Stimulated activated CD8-positive, alpha-beta memory T cell treated with anti-CD3 and anti-CD28 coated beads, Interleukin-12 subunit alpha, Interleukin-12 subunit beta, amount 100 ng/mL, for 24 hours (primary cell): ENCODE measurements around the gene UGT1A8.
A peak's percentile ranks its signal among the peaks of the same experiment; 100 is the strongest.
"Not testable (repeated sequence)": the region's sequence is repeated elsewhere in the genome, so short reads cannot be mapped to it uniquely, and the experiment has no call there.

ENCODE experiments used
- DNase-seq: peaks from one replicate; pipeline ENCODE4 v3.0.0-alpha.2; 2020; ENCODE audit errors: extremely low read depth

The UGT1A8 gene

GRCh38 chr2:233686928-233687327, 69.5 kb downstream of the UGT1A8 start:
- no peak for DNase-seq

DNA sequence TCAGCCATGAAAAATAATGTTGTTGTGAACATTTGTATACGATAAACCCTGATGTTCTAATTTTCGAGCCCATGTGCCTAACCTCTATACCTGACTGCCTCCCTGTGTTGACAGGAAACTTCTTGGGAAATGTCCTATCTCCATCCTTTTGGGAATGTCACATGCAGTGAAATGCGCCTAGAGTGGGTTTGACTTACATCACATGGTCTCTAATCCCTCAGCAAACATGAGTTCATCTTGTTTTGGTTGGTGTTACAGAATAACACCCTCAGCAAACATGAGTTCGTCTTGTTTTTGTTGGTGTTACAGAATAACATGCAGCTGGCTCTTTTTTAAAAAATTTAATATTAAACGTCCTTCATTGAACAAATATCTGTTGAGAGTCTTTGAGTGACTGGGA, 70.9 kb downstream of the UGT1A8 start:
- no peak for DNase-seq

DNA sequence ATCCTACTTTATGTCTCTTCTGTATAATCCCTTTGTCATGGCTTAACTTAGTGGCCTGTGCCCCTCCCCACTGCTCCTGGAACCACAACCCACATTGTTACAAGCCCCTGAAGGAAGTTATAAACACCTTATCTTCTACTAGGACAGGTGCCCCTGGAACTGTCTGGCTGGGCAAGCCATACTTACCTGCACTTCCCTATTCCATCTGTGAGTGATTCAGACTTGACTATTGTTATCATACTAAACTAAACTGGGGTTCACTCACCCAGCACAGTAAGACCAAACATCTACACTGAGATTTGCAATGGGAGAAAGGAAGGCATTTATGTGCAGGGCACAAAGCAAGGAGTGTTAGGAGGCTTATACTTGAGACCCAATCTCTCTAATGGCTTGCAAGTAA, 71.6 kb downstream of the UGT1A8 start:
- no peak for DNase-seq

- DNase-seq, result no peak
These were observed 72.1 kb downstream of the UGT1A8 start for GRCh38 chr2:233689501-233689900.

DNA sequence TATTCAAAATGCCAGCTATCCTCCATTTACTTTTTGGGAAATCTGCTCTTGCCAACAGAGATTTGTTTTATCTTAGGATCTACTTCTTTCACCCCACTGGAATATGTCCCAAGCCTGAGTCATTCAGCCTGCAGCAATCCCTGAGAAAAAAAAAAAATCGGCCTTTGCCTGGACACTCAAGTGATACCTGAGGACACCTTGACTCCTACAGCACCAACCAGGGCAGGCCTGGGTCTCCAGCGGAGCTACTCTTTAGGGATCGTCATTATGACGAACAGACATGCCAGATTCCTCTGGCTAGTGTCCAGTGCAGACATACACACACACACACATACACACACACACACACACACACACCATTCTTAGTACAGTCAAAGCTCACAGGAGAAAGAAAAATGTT, 73.0 kb downstream of the UGT1A8 start:
- no peak for DNase-seq

DNA sequence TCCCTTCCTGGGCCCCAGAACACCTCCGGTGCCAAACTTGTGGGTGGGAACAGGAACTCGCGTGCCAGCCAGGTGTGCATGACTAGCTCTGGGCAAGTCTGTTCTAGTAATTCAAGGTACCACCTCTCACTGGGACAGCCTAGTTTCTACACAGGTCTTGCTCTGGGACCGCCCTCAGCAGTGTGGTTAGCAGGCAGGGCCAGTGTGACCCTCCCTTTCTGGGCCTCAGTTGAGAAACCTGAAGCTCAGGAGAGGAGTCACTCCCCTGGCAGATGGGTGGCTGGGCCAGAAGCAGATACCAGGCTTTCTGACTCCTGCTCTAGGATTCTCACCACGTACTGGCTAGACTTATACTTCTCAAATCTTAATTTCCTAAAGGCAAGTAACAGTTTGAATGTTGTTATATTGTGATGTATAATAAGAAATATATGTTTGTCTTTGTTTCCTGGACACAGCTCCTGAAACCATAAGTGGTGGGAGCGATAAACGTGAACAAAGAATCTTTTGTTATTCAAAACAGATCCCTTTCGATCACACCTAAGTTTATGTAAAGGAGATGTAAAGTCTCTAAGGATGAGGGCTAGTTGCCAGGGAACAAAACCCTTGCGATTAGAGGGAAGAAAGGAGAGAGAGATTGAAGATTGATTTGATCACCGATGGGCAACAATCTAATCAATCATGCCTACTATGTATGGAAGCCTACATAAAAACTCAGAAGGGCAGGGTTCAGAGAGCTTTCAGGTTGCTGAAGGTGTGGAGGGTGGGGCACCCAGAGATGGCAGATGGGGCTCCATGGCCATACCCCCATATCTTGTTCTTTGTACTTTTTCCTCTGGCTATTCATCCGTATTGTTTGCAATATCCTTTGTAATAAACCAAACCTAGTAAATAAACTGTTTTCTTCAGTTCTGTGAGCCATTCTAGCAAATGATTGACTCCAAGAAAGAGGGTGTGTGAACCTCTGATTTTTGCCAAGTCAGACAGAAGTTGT, 74.3 kb downstream of the UGT1A8 start:
- DNase-seq, result no peak

GRCh38 chr2:233692648-233693047, 75.2 kb downstream of the UGT1A8 start, which contains the start of gene UGT1A6:
TSS of gene UGT1A6 (plus strand) at chr2:233692890. CDS start at chr2:233693005, 115 bp downstream.
- DNase-seq, result no peak

DNA sequence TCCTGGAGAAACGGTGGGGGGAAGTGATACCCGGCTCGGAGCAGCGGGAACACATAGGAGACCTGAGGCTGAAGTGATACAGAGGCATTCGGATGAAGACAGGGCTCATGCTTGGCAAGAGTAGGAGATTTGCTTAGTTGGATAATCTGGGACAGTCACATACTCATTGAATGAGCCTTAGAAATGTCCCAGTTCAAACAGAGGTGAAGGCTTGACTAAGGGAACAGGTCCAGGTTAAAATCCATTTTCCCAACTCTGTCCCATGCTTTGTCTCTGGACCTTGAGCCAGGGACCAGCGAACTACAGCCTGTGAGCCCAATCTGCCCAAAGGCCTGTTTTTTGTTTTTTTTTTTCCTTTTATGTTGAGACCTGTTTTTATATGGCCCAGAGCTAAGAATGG, 76.5 kb downstream of the UGT1A8 start:
- no peak for DNase-seq

DNA sequence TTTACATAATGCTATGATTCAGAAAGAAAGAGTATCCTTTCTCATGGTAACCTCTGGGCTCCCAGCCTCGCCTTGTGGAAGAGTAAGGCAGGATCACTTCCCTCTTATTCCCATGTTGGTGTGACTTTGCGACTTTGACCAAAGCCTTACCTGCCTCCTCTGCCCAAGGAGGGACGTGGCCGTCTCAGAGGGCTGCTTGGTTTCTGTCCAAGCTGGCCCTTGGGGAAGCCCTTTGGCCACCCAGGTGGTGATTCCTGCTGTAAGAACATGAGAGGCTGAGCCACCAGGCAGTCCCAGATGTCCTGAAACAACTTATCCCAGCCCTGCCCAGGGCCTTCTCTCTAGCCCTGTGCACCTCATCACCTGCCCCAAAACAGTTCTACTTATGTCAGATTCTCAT, 81.3 kb downstream of the UGT1A8 start:
- no peak for DNase-seq

DNA sequence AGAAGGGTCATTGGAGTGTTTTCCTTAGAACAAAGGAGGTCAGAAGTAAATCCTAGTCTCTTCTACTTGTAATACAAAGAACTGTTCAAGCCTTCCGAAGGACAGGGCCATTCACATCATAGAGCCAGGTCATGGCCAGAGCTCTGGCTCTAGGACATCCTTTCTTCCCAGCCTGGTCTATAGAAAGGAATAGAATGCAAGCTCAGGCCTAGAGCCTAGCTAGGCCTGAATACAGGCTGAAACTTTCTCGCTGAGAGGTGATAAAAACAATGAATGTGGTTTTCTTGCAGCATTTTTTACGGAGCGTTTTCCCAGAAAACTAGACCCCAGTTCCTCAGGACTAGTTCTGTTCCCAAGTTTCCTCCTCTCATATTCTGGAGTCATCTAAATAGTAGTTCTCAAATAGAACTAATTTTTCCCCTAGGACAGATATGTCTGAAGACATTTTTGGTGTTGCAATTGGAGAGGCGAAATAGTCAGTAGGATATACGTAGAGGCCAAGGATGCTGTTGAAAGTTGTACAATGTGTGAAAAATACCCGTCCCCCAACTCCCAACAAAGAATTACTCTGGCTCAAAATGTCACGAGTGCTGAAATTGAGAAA, 82.1 kb downstream of the UGT1A8 start:
- DNase-seq, result no peak

DNA sequence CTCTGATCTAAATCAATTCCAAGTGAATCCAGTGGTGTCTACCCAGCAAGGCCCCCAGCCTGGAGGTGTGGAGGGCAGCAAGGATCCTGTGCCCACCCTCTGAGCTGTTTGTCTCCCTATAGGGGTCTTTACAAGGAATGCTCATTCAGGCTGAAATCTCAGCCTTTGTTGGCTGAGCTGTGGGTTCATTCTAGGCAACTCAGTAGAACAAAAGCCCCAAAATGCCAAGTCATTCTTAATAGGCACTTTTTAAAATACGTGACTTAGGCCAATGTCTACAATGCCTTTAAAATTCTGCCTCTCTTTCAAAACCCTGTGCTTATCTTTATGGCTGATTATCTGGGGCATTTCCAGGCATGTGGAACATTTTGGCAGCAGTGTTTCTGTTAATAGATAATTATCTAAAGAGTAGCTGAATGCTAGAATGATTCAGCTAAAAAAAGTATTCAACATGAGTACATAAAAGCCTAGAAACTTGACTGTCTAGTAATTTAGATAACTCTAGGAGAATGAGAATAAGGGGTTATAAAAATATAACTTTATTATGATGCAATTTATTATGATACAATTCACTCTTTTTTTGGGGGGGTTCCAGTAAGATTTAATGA, 82.7 kb downstream of the UGT1A8 start:
- DNase-seq, result no peak

GRCh38 chr2:233700842-233701241, 83.4 kb downstream of the UGT1A8 start:
- not testable (repeated sequence) for DNase-seq

DNA sequence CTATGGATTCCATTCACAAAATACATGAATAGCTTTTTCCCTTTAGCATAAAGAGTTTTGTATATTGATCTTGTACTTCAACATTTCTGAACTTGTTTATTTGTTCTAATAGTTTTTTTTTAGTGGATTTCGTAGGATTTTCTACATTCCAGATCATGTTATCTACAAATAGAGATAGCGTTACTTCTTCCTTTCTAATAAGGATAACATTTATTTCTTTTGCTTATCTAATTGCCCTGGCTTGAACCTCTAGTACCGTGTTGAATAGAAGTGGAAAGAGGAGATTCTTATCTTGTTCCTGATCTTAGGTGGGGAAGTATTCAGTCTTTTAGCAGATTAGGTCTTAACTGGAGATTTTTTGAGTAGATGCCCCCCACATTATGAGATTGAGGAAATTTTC, 84.8 kb downstream of the UGT1A8 start:
- no peak for DNase-seq

DNA sequence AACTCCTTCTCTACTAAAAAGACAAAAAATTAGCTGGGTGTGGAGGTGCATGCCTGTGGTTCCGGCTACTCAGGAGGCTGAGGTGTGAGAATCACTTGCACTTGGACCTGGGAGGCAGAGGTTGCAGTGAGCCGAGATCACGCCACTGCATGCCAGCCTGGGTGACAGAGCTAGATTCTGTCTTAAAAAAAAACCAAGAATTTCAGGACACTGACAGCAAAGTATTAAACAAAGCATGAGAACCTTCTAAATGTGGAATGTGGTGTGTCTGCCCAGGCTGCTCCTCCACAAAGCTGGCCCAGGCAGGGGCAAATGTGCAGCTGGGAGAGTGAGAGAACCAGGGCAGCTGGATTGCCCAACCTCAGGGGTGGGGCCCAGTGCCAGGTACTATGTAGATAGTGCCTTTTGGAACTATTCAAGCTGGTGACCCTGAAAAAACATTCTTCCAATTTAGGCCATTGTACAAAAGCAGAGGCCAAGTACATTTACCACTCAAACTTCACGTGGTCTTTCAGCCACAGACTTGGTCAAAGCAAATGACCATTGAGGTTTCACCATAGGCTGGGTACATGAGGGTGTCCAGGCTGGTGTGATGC, 88.6 kb downstream of the UGT1A8 start:
- no peak for DNase-seq

- DNase-seq, result no peak
These were observed 89.3 kb downstream of the UGT1A8 start for GRCh38 chr2:233706720-233707119.

DNA sequence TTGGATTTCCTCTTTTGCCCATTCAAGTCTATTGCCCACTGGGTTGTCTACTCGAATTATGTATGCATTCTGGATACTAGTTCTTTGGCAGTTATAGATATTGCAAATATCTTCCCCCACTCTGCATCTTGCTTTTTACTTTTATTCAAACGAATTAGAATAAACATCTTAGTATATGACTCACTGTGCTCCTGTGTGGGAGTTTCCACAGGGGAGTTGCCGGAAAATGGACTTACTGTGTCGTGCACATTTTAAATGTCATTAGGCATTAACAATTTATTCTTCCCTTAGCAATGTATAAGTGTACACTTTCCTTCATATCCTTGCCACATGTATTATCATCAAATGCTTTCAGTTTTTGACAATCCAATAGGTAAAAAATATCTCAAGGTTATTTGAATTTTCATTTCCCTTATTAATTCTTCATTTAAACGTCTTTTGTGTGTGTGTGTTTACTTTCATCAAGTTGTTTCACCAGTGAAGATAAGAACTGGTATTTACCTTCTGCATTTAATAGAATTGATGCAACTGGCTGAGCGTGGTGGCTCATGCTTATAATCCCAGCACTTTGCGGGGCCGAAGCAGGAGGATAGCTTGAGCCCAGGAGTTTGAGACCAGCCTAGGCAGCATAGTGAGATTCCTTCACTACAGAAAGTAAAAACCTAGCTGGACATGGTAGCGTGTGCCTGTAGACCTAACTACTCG, 90.7 kb downstream of the UGT1A8 start:
- no peak for DNase-seq

- no peak for DNase-seq
These were observed 91.5 kb downstream of the UGT1A8 start for GRCh38 chr2:233708942-233709341.

DNA sequence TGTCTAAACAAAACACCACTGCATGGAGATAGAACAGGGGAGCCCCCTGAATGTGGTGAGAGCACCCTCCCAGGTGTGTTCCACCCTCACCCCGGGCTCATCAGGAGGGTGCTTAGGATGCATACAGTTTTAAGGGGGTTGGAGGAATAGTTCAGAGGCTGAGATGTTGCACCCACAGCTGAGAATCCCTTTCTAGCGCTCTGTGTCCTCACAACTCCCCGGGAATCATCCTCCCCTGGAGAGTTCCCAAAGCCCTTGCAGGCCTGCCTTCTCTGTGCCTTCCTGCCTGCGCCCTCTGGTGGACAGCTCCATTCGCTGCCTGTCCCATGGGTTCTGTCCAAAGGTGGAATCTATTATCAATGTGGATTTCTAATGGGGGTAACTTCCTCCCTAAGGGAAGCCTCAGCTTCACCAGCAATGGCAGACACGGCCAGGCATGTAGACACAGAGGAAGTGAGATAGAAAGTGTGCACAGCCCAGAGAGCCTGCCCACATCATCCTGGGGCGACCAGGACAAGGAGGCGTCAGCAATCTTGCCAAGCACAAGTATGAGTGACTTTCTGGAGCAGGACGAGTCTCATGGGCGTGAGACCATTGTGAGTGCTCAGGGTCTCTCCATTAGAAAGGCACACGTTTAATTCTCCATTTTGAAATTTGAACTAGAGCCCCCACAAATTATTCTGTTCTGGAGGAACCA, 94.0 kb downstream of the UGT1A8 start:
- peak; percentile 19 for DNase-seq

DNA sequence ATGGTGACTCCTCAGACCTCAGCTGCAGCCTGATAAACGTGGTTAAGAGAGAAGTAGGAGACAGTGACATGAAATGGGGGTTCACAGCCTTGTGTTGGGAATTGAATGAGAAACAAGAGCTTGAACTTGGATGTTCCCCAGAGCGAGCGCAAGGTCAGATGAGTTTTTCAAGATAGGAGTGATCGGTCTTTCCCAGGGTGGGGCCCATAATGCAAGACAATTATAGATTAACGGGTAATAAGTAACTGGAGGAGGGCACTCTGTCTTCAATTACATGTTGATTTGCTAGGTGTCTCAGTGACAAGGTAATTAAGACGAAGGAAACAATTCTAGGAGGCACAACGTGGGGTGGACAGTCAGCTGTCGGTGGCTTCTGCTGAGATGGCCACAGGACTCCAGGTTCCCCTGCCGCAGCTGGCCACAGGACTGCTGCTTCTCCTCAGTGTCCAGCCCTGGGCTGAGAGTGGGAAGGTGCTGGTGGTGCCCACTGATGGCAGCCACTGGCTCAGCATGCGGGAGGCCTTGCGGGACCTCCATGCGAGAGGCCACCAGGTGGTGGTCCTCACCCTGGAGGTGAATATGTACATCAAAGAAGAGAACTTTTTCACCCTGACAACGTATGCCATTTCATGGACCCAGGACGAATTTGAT, 95.3 kb downstream of the UGT1A8 start, which contains the start of gene UGT1A5:
Gene UGT1A5, plus strand, starts transcription at position 297 of the 651 bp plus-strand sequence. Its CDS starts 85 bp downstream, at position 382.
- no peak for DNase-seq

DNA sequence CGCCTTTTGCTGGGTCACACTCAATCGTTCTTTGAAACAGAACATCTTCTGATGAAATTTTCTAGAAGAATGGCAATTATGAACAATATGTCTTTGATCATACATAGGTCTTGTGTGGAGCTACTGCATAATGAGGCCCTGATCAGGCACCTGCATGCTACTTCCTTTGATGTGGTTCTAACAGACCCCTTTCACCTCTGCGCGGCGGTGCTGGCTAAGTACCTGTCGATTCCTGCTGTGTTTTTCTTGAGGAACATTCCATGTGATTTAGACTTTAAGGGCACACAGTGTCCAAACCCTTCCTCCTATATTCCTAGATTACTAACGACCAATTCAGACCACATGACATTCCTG, 95.8 kb downstream of the UGT1A8 start:
- DNase-seq, result no peak
